B cell (primary cell): Measurements from ENCODE around the gene DDHD1. TPM values are rescaled to one million over a fixed set of nuclear protein-coding genes. Genes with fewer than 3 reads are reported as not detected.

Experiments used
- ATAC-seq: fragments of 200-7000 bp; cut with Tn5 transposase; one replicate; pipeline ENCODE4 v1.10.0; 2021; ENCODE audit warnings: low read depth, mild to moderate bottlenecking, moderate number of reproducible peaks, moderate library complexity
- CTCF ChIA-PET: fragments of 350-600 bp; sonication (Branson Sonifier 250); formaldehyde crosslinking; loops from one replicate; lab custom pipeline; 2021; ENCODE audit warnings: antibody characterized with exemption, inconsistent platforms; lab: Charles Lee
- POLR2A ChIA-PET: fragments of 350-600 bp; sonication (Branson Sonifier 250); formaldehyde crosslinking; loops from one replicate; lab custom pipeline; 2021; ENCODE audit warnings: antibody characterized with exemption; lab: Charles Lee
- DNase-seq: peaks from one replicate; pipeline ENCODE4 v3.0.0; 2013
- H2AFZ ChIP-seq: 2 replicates; pipeline ENCODE4 v1.6.1; 2012; ENCODE audit warnings: mild to moderate bottlenecking, low read depth, low read length; ENCODE audit not compliant: insufficient read depth, poor library complexity, severe bottlenecking
- H3K27ac ChIP-seq, 2 donors: 1 replicate in 1 of 2; 2 replicates in 1 of 2; pipeline ENCODE4 v1.5.1; 2012 to 2013; ENCODE audit warnings: low read length in 2 of 2, mild to moderate bottlenecking in 2 of 2, moderate library complexity in 1 of 2
- H3K27me3 ChIP-seq, 4 experiments: fragments of 200-600 bp in 1 of 4; sonication (generic) in 1 of 4; replicated peaks in 1 of 4; 1 replicate in 2 of 4; 2 replicates in 2 of 4; pipeline versions ENCODE4 v1.6.1 to v1.7.0; 2013 to 2016; ENCODE audit warnings: low read length in 3 of 4, mild to moderate bottlenecking in 2 of 4, mixed read lengths in 1 of 4, moderate library complexity in 1 of 4; ENCODE audit not compliant: insufficient read depth in 4 of 4, control insufficient read depth in 3 of 4; ENCODE audit errors: control extremely low read depth in 1 of 4
- H3K36me3 ChIP-seq, 2 experiments: replicated peaks in 1 of 2; 1 replicate in 1 of 2; 2 replicates in 1 of 2; pipeline versions ENCODE4 v1.6.1 to v1.7.1; 2013; ENCODE audit warnings: low read length in 1 of 2; ENCODE audit not compliant: insufficient read depth in 2 of 2, control insufficient read depth in 1 of 2; ENCODE audit errors: control extremely low read depth in 1 of 2, extremely low read depth in 1 of 2
- H3K4me1 ChIP-seq, 2 donors: fragments of 200-600 bp in 1 of 2; sonication (generic) in 1 of 2; 1 replicate in 1 of 2; 2 replicates in 1 of 2; pipeline versions ENCODE4 v1.5.1 to v1.6.1; 2013 to 2017; ENCODE audit warnings: low read length in 2 of 2; ENCODE audit not compliant: control insufficient read depth in 2 of 2, insufficient read depth in 2 of 2
- H3K4me2 ChIP-seq: replicated peaks from 2 replicates; pipeline ENCODE3; 2012; ENCODE audit warnings: mild to moderate bottlenecking, low read depth, low read length; ENCODE audit not compliant: poor library complexity, severe bottlenecking
- H3K4me3 ChIP-seq, 5 experiments: fragments of 200-600 bp in 1 of 5; sonication (generic) in 1 of 5; 1 replicate in 3 of 5; 2 replicates in 2 of 5; pipeline versions ENCODE4 v1.5.1 to v1.7.0; 2011 to 2016; ENCODE audit warnings: low read length in 4 of 5, mild to moderate bottlenecking in 4 of 5, low read depth in 2 of 5, control low read depth in 1 of 5, moderate library complexity in 1 of 5; ENCODE audit not compliant: insufficient read depth in 1 of 5; ENCODE audit errors: control extremely low read depth in 1 of 5, extremely low read depth in 1 of 5
- H3K79me2 ChIP-seq: fragments of 200-600 bp; sonication (generic); one replicate; pipeline ENCODE4 v1.6.0; 2016; ENCODE audit warnings: low read length; ENCODE audit not compliant: control insufficient read depth, insufficient read depth
- H3K9ac ChIP-seq: fragments of 200-600 bp; sonication (generic); 2 replicates; pipeline ENCODE4 v1.6.1; 2017; ENCODE audit warnings: mild to moderate bottlenecking, low read length, moderate library complexity
- H3K9me3 ChIP-seq, 3 donors: one replicate each; pipeline versions ENCODE4 v1.6.1 to v1.7.1; 2013; ENCODE audit warnings: low read length in 2 of 3; ENCODE audit not compliant: control insufficient read depth in 2 of 3, insufficient read depth in 1 of 3; ENCODE audit errors: control extremely low read depth in 1 of 3
- H4K20me1 ChIP-seq: 2 replicates; pipeline ENCODE4 v1.6.0; 2012; ENCODE audit warnings: mild to moderate bottlenecking, low read length; ENCODE audit not compliant: insufficient read depth, control insufficient read depth, poor library complexity, severe bottlenecking
- H3K27ac Mint-ChIP-seq: one replicate; pipeline ENCODE4 v1.8.0; 2021; ENCODE audit warnings: mixed read lengths
- H3K27me3 Mint-ChIP-seq: one replicate; pipeline ENCODE4 v1.8.0; 2021; ENCODE audit warnings: mixed read lengths
- H3K4me1 Mint-ChIP-seq: one replicate; pipeline ENCODE4 v1.8.0; 2021; ENCODE audit warnings: mixed read lengths
- H3K4me3 Mint-ChIP-seq: one replicate; pipeline ENCODE4 v1.8.0; 2021; ENCODE audit warnings: mixed read lengths
- H3K9me3 Mint-ChIP-seq: one replicate; pipeline ENCODE4 v1.8.0; 2022; ENCODE audit warnings: mixed read lengths; ENCODE audit not compliant: insufficient read depth
- CTCF ChIP-seq: fragments of 200-600 bp; IDR thresholded peaks from one replicate; pipeline ENCODE4 v1.8.0; 2022; ENCODE audit warnings: antibody characterized with exemption, mild to moderate bottlenecking
- EZH2 ChIP-seq: IDR thresholded peaks from 2 replicates; pipeline ENCODE4 v1.6.1; 2012; ENCODE audit warnings: borderline replicate concordance, low read depth, mild to moderate bottlenecking, moderate library complexity, low read length; ENCODE audit not compliant: insufficient read depth, poor library complexity, severe bottlenecking
- WGBS: methylation state at CpG from one replicate; pipeline ENCODE4 v1.1.5; 2013; ENCODE audit warnings: missing lambda C conversion rate; ENCODE audit not compliant: insufficient coverage; 5-methylcytosine and 5-hydroxymethylcytosine counted together
- intact Hi-C: fragments of 100-400 bp; cut with micrococcal nuclease; formaldehyde crosslinking; loops from one replicate; pipeline ENCODE4 v1.10.0; 2022
- polyA plus RNA-seq: library from polyadenylated mRNA; depleted of rRNA; stranded (reverse); fragments of >200 nt; gene quantifications from 2 replicates; pipeline ENCODE4 v1.2.3, GENCODE V29; 2012
- total RNA-seq, 2 donors: library from RNA; stranded (reverse); fragments of 120-200 nt in 1 of 2; gene quantifications; 1 replicate in 1 of 2; 2 replicates in 1 of 2; pipeline versions ENCODE4 v1.2.3 to v1.2.4, GENCODE V29; 2013 to 2022

Gene DDHD1
- total and polyA plus RNA-seq, 2 donors (not counting 1 experiment from before 2014, with no cell fraction given): 7.1 to 75.4 TPM

- Histone ChIP-seq H3K27me3 (no peaks in the 10 kb centered on the region), H3K36me3 (peaks cover 7 to 36% of the 10 kb centered on the region in 2 experiments), H3K4me3 (no peak overlapping the region), H3K4me1 (no peaks in the 10 kb centered on the region), H3K9me3 (peaks cover 0 to 1% (median 0%) of the 10 kb centered on the region in 3 donors), H4K20me1 (no peaks in the 10 kb centered on the region), H2AFZ (no peak overlapping the region), H3K4me2 (no peak overlapping the region), H3K9ac (no peak overlapping the region), H3K27ac (no peak overlapping the region), H3K79me2 (no peaks in the 10 kb centered on the region)
- Mint-ChIP-seq H3K27me3 (no peaks in the 10 kb centered on the region), H3K4me3 (no peak overlapping the region), H3K9me3 (no peaks in the 10 kb centered on the region), H3K27ac (no peak overlapping the region), H3K4me1 (no peaks in the 10 kb centered on the region)
- ChIA-PET POLR2A (no interaction called here), CTCF (no interaction called here)
- DNase-seq: no peak
- ATAC-seq: no peak
- no CpG with 5 or more reads among the region's 1 CpG for WGBS
- intact Hi-C loops: no loop called here
- no peak for TF ChIP-seq EZH2
- TF ChIP-seq CTCF: no peak
These were observed 116.1 kb downstream of the DDHD1 start for GRCh38 chr14:53037016-53037415.

- CTCF ChIA-PET: no interaction called here
- H3K27me3 ChIP-seq: no peaks in the 10 kb centered on the region
- TF ChIP-seq EZH2: no peak
- TF ChIP-seq CTCF: no peak
- intact Hi-C loops: no loop called here
- POLR2A ChIA-PET: no interaction called here
- no peak overlapping the region for H3K9ac ChIP-seq
- no peaks in the 10 kb centered on the region for H3K27me3 Mint-ChIP-seq
- peaks cover 0 to 1% (median 0%) of the 10 kb centered on the region in 3 donors for H3K9me3 ChIP-seq
- H3K9me3 Mint-ChIP-seq: no peaks in the 10 kb centered on the region
- no peak overlapping the region for H3K4me3 Mint-ChIP-seq
- no peaks in the 10 kb centered on the region for H3K4me1 Mint-ChIP-seq
- no peaks in the 10 kb centered on the region for H3K4me1 ChIP-seq
- WGBS: 100% methylated on average over 2 of the region's 6 CpGs
- H3K27ac ChIP-seq: no peak overlapping the region
- no peak overlapping the region for H3K27ac Mint-ChIP-seq
- no peaks in the 10 kb centered on the region for H4K20me1 ChIP-seq
- no peak overlapping the region for H3K4me2 ChIP-seq
- ATAC-seq (no peak), DNase-seq (no peak)
- peaks cover 5 to 25% of the 10 kb centered on the region in 2 experiments for H3K36me3 ChIP-seq
- H2AFZ ChIP-seq: no peak overlapping the region
- no peak overlapping the region for H3K4me3 ChIP-seq
- no peaks in the 10 kb centered on the region for H3K79me2 ChIP-seq
These were observed 117.5 kb downstream of the DDHD1 start for GRCh38 chr14:53035336-53036210.
